ENCODE measurements around the gene MYO18A.

Gene MYO18A

GRCh38 chr17:29165800-29166506 is 14.2 kb downstream of the MYO18A start:
- no peak for DNase-seq

GRCh38 chr17:29165261-29165660 is 14.9 kb downstream of the MYO18A start:
- no peak for DNase-seq

GRCh38 chr17:29163563-29163962 is 16.6 kb downstream of the MYO18A start:
- DNase-seq = no peak

GRCh38 chr17:29162909-29163341 is 17.3 kb downstream of the MYO18A start:
- no peak for DNase-seq

- DNase-seq = no peak
These were observed 17.9 kb downstream of the MYO18A start for GRCh38 chr17:29162082-29162908.

- DNase-seq = no peak
These were observed 19.9 kb downstream of the MYO18A start for GRCh38 chr17:29160253-29160652.

GRCh38 chr17:29159306-29159860 is 20.8 kb downstream of the MYO18A start:
- no peak for DNase-seq

- no peak for DNase-seq
These were observed 21.5 kb downstream of the MYO18A start for GRCh38 chr17:29158488-29159275.

GRCh38 chr17:29158096-29158487 is 22.1 kb downstream of the MYO18A start:
- no peak for DNase-seq

- DNase-seq = no peak
These were observed 22.9 kb downstream of the MYO18A start for GRCh38 chr17:29157310-29157709.

GRCh38 chr17:29156781-29157180 is 23.4 kb downstream of the MYO18A start:
- DNase-seq = no peak

GRCh38 chr17:29155966-29156338 is 24.2 kb downstream of the MYO18A start:
- DNase-seq = no peak

- DNase-seq = peak; percentile 85
These were observed 24.8 kb downstream of the MYO18A start for GRCh38 chr17:29155227-29155965.

GRCh38 chr17:29154516-29155226 is 25.5 kb downstream of the MYO18A start:
- no peak for DNase-seq

GRCh38 chr17:29151567-29151966 is 28.6 kb downstream of the MYO18A start:
- no peak for DNase-seq

GRCh38 chr17:29150161-29150560 is 30.0 kb downstream of the MYO18A start:
- no peak for DNase-seq

- no peak for DNase-seq
These were observed 30.6 kb downstream of the MYO18A start for GRCh38 chr17:29149431-29150064.

- peak; percentile 97 for DNase-seq
These were observed 31.3 kb downstream of the MYO18A start for GRCh38 chr17:29148790-29149430.

- no peak for DNase-seq
These were observed 31.9 kb downstream of the MYO18A start for GRCh38 chr17:29148257-29148789.

- DNase-seq = no peak
These were observed 32.5 kb downstream of the MYO18A start for GRCh38 chr17:29147682-29148081.
